ENCODE data around the gene HOXC12.

DNA sequence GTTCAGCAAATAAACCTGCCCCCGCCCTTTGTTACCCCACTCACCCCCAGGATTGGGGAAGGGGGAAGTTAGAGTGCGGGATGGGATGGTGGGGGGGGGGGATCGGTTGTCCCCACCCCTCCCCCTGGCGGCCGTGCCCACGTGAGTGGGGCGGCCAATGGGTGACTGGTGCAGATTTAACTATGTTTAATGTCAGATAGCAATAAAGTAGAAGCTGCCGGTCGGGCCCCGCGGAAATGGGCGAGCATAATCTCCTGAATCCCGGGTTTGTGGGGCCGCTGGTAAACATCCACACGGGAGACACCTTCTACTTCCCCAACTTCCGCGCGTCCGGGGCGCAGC is at the start of gene HOXC12:
- TF ChIP-seq, protein P1, sequence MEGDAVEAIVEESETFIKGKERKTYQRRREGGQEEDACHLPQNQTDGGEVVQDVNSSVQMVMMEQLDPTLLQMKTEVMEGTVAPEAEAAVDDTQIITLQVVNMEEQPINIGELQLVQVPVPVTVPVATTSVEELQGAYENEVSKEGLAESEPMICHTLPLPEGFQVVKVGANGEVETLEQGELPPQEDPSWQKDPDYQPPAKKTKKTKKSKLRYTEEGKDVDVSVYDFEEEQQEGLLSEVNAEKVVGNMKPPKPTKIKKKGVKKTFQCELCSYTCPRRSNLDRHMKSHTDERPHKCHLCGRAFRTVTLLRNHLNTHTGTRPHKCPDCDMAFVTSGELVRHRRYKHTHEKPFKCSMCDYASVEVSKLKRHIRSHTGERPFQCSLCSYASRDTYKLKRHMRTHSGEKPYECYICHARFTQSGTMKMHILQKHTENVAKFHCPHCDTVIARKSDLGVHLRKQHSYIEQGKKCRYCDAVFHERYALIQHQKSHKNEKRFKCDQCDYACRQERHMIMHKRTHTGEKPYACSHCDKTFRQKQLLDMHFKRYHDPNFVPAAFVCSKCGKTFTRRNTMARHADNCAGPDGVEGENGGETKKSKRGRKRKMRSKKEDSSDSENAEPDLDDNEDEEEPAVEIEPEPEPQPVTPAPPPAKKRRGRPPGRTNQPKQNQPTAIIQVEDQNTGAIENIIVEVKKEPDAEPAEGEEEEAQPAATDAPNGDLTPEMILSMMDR (IDR thresholded peaks at IDR 0.05; ENCODE audit: insufficient read depth, low read depth, low read length), result no peak
- no peak for TF ChIP-seq EZH2 (IDR thresholded peaks at IDR 0.05; ENCODE audit: insufficient read depth, low read length)

All from astrocyte (in vitro differentiated cells and primary cell).